OCI-LY1 (cell line): ENCODE measurements around the gene TMEM185B.

Experiments
- H2AFZ ChIP-seq: fragments of 200-600 bp; sonication (generic), shearing (Covaris generic); 2 replicates; pipeline ENCODE4 v1.6.0; 2014; ENCODE audit warnings: antibody characterized with exemption, mild to moderate bottlenecking, low read length
- H3F3A ChIP-seq: fragments of 200-600 bp; sonication (generic), shearing (Covaris generic); 2 replicates; pipeline ENCODE4 v1.6.0; 2014; ENCODE audit warnings: mild to moderate bottlenecking, antibody characterized with exemption, low read length, moderate library complexity; ENCODE audit not compliant: insufficient read depth
- H3K27ac ChIP-seq: fragments of 200-600 bp; sonication (generic); 2 replicates; pipeline ENCODE4 v1.5.1; 2014; ENCODE audit warnings: low read length, mixed run types, mild to moderate bottlenecking, low read depth; ENCODE audit not compliant: poor library complexity, severe bottlenecking
- H3K27me3 ChIP-seq: fragments of 200-600 bp; sonication (generic); 2 replicates; pipeline ENCODE4 v1.6.0; 2014; ENCODE audit warnings: antibody characterized with exemption, mild to moderate bottlenecking, low read length, moderate library complexity; ENCODE audit not compliant: insufficient read depth
- H3K36me3 ChIP-seq: fragments of 200-600 bp; sonication (generic); 2 replicates; pipeline ENCODE4 v1.6.1; 2014; ENCODE audit warnings: mild to moderate bottlenecking, antibody characterized with exemption, low read length, moderate library complexity, mixed read lengths; ENCODE audit not compliant: insufficient read depth
- H3K4me1 ChIP-seq: fragments of 200-600 bp; sonication (generic); 2 replicates; pipeline ENCODE4 v1.5.1; 2014; ENCODE audit warnings: mild to moderate bottlenecking, low read length, moderate library complexity; ENCODE audit not compliant: insufficient read depth, severe bottlenecking
- H3K4me2 ChIP-seq: fragments of 200-600 bp; sonication (generic), shearing (Covaris generic); 2 replicates; pipeline ENCODE4 v1.6.1; 2014; ENCODE audit warnings: low read length
- H3K4me3 ChIP-seq: fragments of 200-600 bp; sonication (generic); 2 replicates; pipeline ENCODE4 v1.5.1; 2014; ENCODE audit warnings: low read length, low read depth, mild to moderate bottlenecking, mixed read lengths; ENCODE audit not compliant: poor library complexity, severe bottlenecking
- H3K79me2 ChIP-seq: fragments of 200-600 bp; shearing (Covaris generic); 2 replicates; pipeline ENCODE4 v1.6.1; 2016; ENCODE audit warnings: mixed run types, low read length, mixed read lengths; ENCODE audit not compliant: insufficient read depth
- H3K9ac ChIP-seq: fragments of 200-600 bp; sonication (generic), shearing (Covaris generic); 2 replicates; pipeline ENCODE4 v1.6.1; 2014; ENCODE audit warnings: mild to moderate bottlenecking, low read length, mixed read lengths
- H3K9me2 ChIP-seq: fragments of 200-600 bp; sonication (generic), shearing (Covaris generic); 2 replicates; pipeline ENCODE4 v1.6.1; 2014; ENCODE audit warnings: low read depth, mild to moderate bottlenecking, low read length, mixed read lengths
- H3K9me3 ChIP-seq: fragments of 200-600 bp; shearing (Covaris generic); 2 replicates; pipeline ENCODE4 v1.6.1; 2014; ENCODE audit warnings: low read length, mixed read lengths
- H4K20me1 ChIP-seq: fragments of 200-600 bp; sonication (generic), shearing (Covaris generic); 2 replicates; pipeline ENCODE4 v1.6.0; 2016; ENCODE audit warnings: mild to moderate bottlenecking, low read length; ENCODE audit not compliant: insufficient read depth
- CTCF ChIP-seq: fragments of 200-600 bp; sonication (generic), shearing (Covaris generic); IDR thresholded peaks from 2 replicates; pipeline ENCODE4 v1.5.1; 2017; ENCODE audit warnings: mild to moderate bottlenecking, antibody characterized with exemption, low read length, moderate library complexity, mixed read lengths
- EZH2 ChIP-seq: fragments of 200-600 bp; sonication (generic), shearing (Covaris generic); IDR thresholded peaks from 2 replicates; pipeline ENCODE4 v1.8.0; 2017; ENCODE audit warnings: borderline replicate concordance, mixed run types, mild to moderate bottlenecking, antibody characterized with exemption, low read length, moderate library complexity, mixed read lengths

The TMEM185B gene

DNA sequence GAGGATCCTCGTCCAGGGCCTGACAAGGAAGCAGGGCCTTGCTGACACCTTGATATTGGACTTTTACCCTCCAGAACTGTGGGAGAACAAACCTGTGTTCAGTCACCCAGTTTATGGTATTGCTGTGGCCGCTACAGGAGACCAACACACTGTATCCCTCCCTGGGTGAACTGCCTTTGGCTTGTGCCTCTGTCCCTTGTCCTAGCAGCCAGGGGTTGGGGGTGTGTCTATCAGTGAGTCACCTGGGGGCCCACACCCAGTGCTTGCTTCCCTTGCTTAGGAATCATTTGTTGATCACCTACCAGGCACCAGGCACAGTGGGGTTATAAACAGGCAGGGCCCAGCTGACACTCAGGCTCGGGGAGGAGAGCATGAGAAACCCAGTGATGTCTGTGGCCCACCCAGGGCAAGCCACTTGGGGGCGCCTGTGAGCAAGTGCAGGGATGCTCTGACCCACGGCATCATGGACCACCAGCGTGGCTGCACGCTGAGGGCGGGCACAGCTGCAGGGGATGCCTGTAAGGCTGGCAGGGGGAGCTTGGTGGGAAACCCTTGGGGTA is 17.1 kb downstream of the TMEM185B start:
- no peak for TF ChIP-seq EZH2
- TF ChIP-seq CTCF: peak; percentile 93
- Histone ChIP-seq H3K9ac (no peak overlapping the region), H3K9me2 (no peaks in the 10 kb centered on the region), H3K27ac (peak overlapping the region; percentile 72), H3K27me3 (no peaks in the 10 kb centered on the region), H3K79me2 (no peaks in the 10 kb centered on the region), H3F3A (no peaks in the 10 kb centered on the region), H3K9me3 (no peaks in the 10 kb centered on the region), H3K36me3 (no peaks in the 10 kb centered on the region), H4K20me1 (no peaks in the 10 kb centered on the region), H3K4me3 (no peak overlapping the region), H2AFZ (no peak overlapping the region; the same call in 1 of the 2 replicates), H3K4me2 (no peak overlapping the region), H3K4me1 (peaks cover 31% of the 10 kb centered on the region)

GRCh38 chr2:120204945-120205670 is 18.1 kb downstream of the TMEM185B start:
- Histone ChIP-seq H3K79me2 (no peaks in the 10 kb centered on the region), H3K9me3 (no peaks in the 10 kb centered on the region), H3K27ac (no peak overlapping the region), H3K4me1 (peaks cover 31% of the 10 kb centered on the region), H3K27me3 (no peaks in the 10 kb centered on the region), H3K4me3 (no peak overlapping the region), H3K4me2 (no peak overlapping the region), H2AFZ (no peak overlapping the region), H3K9me2 (no peaks in the 10 kb centered on the region), H4K20me1 (no peaks in the 10 kb centered on the region), H3F3A (no peaks in the 10 kb centered on the region), H3K36me3 (no peaks in the 10 kb centered on the region), H3K9ac (no peak overlapping the region)
- TF ChIP-seq CTCF (no peak), EZH2 (no peak)

- TF ChIP-seq EZH2 (no peak), CTCF (no peak)
- H3K9me2 ChIP-seq: no peaks in the 10 kb centered on the region
- no peaks in the 10 kb centered on the region for H3F3A ChIP-seq
- H3K4me3 ChIP-seq: no peak overlapping the region
- no peaks in the 10 kb centered on the region for H3K27me3 ChIP-seq
- H3K36me3 ChIP-seq: no peaks in the 10 kb centered on the region; the same call in 1 of the 2 replicates
- H3K4me2 ChIP-seq: no peak overlapping the region
- H4K20me1 ChIP-seq: no peaks in the 10 kb centered on the region
- no peak overlapping the region for H3K27ac ChIP-seq
- no peaks in the 10 kb centered on the region for H3K9me3 ChIP-seq
- H3K4me1 ChIP-seq: peaks cover 31% of the 10 kb centered on the region
- H3K79me2 ChIP-seq: no peaks in the 10 kb centered on the region
- no peak overlapping the region for H3K9ac ChIP-seq
- H2AFZ ChIP-seq: no peak overlapping the region
These were observed 18.8 kb downstream of the TMEM185B start for GRCh38 chr2:120204417-120204816.
